ENCODE results near the gene CLDN12.

DNA sequence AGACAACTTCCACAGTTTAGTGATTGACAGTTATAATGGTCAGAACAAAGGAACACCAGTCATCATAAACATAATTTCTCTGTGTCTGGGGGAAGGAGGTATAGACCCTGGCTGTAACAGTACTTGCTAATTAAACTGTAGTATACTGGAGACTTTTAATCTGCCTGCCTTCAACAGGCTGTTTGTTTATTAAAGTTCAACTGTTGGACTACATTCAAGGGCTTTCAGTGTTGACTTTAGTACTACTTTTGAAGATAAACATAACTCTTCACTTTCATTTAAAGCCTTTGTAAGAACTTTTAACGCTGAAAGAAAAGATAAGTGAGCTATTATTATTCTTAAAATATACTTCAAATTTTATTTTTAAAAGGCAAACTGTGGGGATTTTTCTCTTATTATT is 50.7 kb downstream of the CLDN12 start:
- TF ChIP-seq POLR2A (IDR thresholded peaks at IDR 0.05) = no peak
- TF ChIP-seq, protein P1, sequence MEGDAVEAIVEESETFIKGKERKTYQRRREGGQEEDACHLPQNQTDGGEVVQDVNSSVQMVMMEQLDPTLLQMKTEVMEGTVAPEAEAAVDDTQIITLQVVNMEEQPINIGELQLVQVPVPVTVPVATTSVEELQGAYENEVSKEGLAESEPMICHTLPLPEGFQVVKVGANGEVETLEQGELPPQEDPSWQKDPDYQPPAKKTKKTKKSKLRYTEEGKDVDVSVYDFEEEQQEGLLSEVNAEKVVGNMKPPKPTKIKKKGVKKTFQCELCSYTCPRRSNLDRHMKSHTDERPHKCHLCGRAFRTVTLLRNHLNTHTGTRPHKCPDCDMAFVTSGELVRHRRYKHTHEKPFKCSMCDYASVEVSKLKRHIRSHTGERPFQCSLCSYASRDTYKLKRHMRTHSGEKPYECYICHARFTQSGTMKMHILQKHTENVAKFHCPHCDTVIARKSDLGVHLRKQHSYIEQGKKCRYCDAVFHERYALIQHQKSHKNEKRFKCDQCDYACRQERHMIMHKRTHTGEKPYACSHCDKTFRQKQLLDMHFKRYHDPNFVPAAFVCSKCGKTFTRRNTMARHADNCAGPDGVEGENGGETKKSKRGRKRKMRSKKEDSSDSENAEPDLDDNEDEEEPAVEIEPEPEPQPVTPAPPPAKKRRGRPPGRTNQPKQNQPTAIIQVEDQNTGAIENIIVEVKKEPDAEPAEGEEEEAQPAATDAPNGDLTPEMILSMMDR (IDR thresholded peaks at IDR 0.05) = no peak

Data from ovary (tissue), 3 donors.